Measurements from ENCODE around the gene CLMP.

DNA sequence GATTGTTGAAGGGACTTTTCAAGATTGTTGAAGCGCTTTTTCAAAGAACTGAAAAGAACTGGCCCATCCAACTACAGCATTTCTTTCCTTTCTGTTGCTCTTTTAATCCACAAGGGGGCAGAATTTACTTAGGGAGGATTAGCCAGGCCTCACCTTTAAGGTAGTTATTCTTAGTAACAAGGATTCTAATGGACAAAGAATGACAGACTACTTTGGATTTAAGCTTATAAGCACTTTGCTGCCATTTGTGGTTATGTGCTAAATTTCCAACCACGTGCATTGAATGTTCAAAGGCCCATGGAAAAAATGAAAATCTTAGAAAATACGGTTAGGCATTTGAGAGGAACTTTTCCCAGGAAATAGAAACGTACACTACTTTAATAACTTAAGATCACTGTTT, 83.6 kb downstream of the CLMP start:
- no peak for TF ChIP-seq FOXK1 (CRISPR knock-in tag; IDR thresholded peaks at IDR 0.05; ENCODE audit: borderline replicate concordance)
- TF ChIP-seq CEBPB (tag; IDR thresholded peaks at IDR 0.05) = no peak
- no peak for TF ChIP-seq JUND (IDR thresholded peaks at IDR 0.05; ENCODE audit: borderline replicate concordance, low read depth, low read length)
- no peak for TF ChIP-seq JUND (tag; IDR thresholded peaks at IDR 0.05; ENCODE audit: borderline replicate concordance, low read depth, low read length)
- TF ChIP-seq, protein P1, sequence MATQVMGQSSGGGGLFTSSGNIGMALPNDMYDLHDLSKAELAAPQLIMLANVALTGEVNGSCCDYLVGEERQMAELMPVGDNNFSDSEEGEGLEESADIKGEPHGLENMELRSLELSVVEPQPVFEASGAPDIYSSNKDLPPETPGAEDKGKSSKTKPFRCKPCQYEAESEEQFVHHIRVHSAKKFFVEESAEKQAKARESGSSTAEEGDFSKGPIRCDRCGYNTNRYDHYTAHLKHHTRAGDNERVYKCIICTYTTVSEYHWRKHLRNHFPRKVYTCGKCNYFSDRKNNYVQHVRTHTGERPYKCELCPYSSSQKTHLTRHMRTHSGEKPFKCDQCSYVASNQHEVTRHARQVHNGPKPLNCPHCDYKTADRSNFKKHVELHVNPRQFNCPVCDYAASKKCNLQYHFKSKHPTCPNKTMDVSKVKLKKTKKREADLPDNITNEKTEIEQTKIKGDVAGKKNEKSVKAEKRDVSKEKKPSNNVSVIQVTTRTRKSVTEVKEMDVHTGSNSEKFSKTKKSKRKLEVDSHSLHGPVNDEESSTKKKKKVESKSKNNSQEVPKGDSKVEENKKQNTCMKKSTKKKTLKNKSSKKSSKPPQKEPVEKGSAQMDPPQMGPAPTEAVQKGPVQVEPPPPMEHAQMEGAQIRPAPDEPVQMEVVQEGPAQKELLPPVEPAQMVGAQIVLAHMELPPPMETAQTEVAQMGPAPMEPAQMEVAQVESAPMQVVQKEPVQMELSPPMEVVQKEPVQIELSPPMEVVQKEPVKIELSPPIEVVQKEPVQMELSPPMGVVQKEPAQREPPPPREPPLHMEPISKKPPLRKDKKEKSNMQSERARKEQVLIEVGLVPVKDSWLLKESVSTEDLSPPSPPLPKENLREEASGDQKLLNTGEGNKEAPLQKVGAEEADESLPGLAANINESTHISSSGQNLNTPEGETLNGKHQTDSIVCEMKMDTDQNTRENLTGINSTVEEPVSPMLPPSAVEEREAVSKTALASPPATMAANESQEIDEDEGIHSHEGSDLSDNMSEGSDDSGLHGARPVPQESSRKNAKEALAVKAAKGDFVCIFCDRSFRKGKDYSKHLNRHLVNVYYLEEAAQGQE (IDR thresholded peaks at IDR 0.05; ENCODE audit: borderline replicate concordance) = peak; percentile 59; the same call in 1 of the 2 replicates
- TF ChIP-seq, protein P1 (CRISPR knock-in tag; IDR thresholded peaks at IDR 0.05; ENCODE audit: low read depth) = no peak
- TF ChIP-seq TAF1 (IDR thresholded peaks at IDR 0.05; ENCODE audit: control insufficient read depth, extremely low read depth, insufficient read depth, low read length, severe bottlenecking) = no peak
- TF ChIP-seq, protein P2, sequence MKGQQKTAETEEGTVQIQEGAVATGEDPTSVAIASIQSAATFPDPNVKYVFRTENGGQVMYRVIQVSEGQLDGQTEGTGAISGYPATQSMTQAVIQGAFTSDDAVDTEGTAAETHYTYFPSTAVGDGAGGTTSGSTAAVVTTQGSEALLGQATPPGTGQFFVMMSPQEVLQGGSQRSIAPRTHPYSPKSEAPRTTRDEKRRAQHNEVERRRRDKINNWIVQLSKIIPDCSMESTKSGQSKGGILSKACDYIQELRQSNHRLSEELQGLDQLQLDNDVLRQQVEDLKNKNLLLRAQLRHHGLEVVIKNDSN (CRISPR knock-in tag; IDR thresholded peaks at IDR 0.05) = no peak
- no peak for TF ChIP-seq NR2C2 (CRISPR knock-in tag; IDR thresholded peaks at IDR 0.05)
- TF ChIP-seq NR2C2 (tag; IDR thresholded peaks at IDR 0.05) = no peak
- TF ChIP-seq ESRRA (IDR thresholded peaks at IDR 0.05; ENCODE audit: borderline replicate concordance, low read depth) = no peak
- TF ChIP-seq, protein P3, sequence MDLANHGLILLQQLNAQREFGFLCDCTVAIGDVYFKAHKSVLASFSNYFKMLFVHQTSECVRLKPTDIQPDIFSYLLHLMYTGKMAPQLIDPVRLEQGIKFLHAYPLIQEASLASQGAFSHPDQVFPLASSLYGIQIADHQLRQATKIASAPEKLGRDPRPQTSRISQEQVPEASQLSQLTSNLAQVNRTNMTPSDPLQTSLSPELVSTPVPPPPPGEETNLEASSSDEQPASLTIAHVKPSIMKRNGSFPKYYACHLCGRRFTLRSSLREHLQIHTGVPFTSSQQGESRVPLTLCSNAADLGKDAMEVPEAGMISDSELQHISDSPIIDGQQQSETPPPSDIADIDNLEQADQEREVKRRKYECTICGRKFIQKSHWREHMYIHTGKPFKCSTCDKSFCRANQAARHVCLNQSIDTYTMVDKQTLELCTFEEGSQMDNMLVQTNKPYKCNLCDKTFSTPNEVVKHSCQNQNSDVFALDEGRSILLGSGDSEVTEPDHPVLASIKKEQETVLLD (IDR thresholded peaks at IDR 0.05) = no peak
- TF ChIP-seq, protein P4, sequence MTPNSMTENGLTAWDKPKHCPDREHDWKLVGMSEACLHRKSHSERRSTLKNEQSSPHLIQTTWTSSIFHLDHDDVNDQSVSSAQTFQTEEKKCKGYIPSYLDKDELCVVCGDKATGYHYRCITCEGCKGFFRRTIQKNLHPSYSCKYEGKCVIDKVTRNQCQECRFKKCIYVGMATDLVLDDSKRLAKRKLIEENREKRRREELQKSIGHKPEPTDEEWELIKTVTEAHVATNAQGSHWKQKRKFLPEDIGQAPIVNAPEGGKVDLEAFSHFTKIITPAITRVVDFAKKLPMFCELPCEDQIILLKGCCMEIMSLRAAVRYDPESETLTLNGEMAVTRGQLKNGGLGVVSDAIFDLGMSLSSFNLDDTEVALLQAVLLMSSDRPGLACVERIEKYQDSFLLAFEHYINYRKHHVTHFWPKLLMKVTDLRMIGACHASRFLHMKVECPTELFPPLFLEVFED (CRISPR knock-in tag; conservative IDR thresholded peaks at IDR 0.05) = no peak
- no peak for TF ChIP-seq BACH1 (tag; IDR thresholded peaks at IDR 0.05)
- TF ChIP-seq, protein P5, sequence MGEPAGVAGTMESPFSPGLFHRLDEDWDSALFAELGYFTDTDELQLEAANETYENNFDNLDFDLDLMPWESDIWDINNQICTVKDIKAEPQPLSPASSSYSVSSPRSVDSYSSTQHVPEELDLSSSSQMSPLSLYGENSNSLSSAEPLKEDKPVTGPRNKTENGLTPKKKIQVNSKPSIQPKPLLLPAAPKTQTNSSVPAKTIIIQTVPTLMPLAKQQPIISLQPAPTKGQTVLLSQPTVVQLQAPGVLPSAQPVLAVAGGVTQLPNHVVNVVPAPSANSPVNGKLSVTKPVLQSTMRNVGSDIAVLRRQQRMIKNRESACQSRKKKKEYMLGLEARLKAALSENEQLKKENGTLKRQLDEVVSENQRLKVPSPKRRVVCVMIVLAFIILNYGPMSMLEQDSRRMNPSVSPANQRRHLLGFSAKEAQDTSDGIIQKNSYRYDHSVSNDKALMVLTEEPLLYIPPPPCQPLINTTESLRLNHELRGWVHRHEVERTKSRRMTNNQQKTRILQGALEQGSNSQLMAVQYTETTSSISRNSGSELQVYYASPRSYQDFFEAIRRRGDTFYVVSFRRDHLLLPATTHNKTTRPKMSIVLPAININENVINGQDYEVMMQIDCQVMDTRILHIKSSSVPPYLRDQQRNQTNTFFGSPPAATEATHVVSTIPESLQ (CRISPR knock-in tag; IDR thresholded peaks at IDR 0.05) = no peak

Data from K562 (cell line).